ENCODE measurements around the gene PROCA1.
"Not testable (repeated sequence)": the region's sequence is repeated elsewhere in the genome, so short reads cannot be mapped to it uniquely, and the experiment has no call there.

The PROCA1 gene

DNA sequence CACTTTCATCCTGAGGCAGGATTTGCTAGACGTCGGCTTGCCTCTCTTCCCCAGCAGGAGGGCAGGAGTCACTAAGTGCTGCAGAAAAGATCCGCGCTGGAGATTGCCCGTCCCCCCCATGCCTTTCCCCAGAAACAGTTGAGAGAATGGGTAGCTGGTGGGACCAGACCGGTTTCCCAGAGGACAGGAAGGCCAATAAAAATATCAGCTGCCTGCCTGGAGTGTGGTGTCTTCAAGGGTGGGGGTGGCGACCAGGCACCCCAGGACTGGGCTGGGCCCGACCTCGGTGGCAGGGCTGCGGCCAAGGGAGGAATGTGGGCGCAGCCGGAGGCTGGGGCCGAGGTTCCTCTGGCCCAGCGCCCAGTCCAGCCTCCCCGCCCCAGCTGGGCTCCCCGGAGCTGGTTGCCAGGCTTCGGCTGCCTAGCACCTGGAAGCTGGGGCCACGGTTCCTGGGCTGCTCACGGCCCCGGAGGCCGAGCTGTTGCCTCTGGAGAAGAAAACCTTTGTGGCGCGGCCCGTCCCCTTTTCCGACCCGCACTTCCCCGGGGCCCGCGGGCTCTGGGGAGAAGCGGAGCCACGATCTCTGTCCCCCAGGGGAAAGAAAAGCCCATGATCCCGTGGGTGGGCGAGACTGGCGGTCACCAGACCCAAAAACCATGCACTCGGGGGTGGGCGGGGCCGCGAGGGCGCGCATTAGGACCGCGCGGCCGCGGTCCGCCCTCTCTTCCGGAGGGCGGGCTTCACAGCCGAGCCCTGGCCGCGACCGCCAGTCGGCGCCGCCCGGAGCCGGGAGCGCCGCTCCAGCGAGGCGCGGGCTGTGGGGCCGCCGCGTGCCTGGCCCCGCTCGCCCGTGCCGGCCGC is 31.8 kb upstream of the PROCA1 start, which contains the start of gene TRAF4:
TSS of gene TRAF4 (plus strand) at position 769 of the 861 bp plus-strand sequence. CDS start 102 bp downstream, outside the sequence.
- DNase-seq: peak; percentile 56

DNA sequence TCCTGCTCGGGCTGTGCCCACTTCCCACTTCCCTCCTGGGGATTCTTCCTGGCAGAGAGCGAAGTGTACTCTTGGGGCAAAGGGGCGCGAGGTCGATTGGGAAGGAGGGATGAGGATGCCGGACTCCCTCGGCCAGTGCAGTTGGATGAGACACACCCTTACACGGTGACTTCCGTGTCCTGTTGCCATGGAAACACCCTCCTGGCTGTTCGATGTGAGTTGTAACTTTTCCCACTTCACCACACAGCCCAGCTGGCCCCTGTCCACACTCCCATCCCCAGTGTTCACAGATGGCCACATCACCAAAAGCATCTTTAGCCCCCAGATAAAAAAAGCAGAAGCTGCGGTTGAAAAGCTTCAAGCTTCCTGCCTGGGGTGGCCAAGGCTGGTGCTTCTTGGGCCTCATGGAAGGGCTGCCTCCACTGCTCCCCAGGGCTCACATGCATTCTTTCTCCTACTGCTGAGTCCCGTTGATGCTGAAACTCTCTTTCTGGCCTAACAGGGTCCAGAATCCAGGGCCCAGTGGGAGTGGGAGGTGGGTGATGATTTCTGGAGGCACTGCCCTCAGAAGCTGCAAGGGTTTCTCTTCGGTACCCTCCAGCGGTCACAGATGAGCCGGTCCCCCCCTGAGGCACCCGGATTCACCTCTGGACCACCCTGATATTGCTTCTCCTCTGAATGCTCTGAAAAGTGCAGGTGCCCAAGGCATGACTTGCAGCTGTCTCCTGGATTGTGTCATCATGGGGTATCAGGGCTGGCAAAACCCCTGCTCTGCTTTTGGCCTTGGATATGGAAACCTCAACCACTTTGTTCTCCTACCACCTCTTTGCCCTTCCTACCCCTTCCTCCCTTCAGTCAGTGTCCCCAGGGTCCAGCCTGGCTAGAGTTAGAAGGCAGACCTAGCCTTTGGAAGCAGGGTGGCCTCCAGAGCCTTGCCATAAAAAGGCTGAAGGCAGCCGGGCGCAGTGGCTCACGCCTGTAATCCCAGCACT is 30.0 kb upstream of the PROCA1 start:
- DNase-seq: no peak

DNA sequence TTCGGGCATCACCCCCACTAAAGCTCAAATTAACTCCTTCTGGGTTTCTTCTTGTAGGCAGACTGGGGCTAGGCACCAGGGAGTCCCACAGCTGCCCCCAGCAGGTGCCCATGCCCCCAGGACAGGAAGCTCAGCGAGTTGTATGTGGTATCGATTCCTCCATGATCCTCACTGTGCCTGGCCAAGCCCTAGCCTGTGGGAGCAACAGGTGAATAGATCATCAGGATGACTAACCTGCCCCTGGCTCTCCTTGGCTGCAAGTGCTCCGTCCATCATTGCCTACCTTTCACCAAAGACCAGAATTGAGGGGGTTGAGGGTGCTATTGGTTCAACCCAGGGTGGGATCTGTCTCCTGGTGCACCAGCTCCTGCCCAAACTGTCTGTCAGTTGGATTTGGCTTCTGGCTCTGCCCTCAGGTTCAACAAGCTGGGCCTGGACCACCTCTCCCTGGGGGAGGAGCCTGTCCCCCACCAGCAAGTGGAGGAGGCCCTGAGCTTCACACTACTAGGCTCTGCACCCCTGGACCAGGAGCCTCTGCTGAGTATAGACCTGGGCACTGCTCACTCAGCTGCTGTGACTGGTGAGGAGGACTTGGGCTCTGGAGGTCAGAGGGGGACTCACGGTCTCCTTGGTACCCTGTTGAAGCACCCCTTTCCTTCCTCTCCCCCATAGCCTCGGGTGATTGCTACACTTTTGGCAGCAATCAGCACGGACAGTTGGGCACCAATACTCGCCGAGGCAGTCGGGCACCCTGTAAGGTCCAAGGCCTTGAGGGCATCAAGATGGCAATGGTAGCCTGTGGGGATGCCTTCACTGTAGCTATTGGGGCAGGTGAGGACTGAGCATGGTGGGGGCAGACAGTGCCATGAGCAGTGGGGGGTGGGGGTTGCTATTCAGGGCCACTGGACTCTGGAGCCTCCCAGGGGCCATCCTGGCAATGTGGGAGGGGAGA is 29.0 kb upstream of the PROCA1 start:
- DNase-seq: no peak

DNA sequence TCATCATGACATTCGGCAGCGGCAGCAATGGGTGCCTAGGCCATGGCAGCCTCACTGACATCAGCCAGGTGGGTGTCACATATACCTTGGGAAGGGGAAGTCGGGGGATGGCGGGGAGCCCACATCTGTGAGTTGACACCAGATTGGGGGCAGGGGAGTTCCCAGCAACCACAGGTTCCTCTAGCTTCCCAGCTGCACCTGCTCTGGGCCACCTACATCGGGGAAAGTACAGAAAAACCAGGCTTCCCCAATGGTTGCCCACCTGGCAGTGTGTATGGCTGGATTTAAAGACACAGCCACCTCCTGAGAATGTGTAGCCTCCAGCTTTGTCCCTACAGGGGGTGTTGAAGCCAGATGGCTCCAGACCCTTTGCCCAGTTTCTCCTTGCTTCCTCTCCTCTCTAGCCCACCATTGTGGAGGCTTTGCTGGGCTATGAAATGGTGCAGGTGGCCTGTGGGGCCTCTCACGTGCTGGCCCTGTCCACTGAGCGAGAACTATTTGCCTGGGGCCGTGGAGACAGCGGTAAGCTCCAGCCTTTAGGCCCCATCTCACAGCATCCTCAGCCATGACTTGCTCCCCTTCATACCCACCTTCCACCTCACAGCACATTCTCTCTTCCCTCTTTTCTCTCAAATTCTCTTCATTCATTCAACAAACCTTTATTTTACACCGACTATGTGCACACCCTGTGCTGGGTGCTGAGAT is 27.1 kb upstream of the PROCA1 start:
- DNase-seq: peak; percentile 68

DNA sequence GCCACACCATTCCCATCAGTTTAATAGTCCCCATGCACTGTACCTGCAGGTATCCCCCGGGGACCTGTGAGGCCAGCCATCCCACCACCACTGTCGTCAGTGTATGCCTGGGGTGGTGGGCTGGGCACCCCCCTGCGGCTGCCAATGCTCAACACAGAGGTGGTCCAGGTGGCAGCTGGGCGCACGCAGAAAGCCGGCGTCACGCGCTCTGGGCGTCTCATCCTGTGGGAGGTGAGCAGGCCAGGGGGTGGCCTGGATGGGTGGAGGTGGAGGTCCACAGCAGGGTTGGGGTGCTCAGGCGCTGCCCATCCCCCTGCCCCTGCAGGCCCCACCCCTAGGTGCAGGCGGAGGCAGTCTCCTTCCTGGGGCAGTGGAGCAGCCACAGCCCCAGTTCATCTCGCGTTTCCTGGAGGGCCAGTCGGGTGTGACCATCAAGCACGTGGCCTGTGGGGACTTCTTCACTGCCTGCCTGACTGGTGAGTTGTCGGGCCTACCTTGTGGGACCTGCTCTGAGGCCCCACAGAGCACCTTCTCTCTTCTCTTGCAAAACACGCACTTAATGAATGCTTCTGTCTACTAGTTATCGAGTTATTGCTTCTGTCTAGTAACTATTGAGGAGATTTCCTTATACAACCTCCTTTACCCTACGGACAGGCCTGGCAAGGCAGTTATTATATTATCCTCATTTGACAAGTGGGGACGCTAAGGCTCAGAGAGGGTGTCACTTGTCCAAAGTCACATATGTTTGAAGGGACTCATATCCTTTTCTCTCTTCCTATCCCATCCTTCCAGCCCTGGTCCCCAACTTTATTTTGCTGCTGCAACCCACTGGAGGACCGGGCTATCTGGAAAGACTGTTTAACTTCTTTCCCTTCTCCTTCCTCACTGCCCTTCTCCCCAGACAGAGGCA is 26.3 kb upstream of the PROCA1 start:
- no peak for DNase-seq

DNA sequence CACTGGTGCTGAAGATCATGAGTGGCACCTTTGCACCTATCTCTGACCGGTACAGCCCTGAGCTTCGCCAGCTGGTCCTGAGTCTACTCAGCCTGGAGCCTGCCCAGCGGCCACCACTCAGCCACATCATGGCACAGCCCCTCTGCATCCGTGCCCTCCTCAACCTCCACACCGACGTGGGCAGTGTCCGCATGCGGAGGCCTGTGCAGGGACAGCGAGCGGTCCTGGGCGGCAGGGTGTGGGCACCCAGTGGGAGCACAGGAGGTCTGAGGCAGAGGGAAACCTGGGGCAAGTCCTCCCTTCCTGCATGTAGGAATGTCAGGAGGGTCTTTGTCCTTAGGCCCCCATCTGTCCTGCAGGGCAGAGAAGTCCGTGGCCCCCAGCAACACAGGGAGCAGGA is 25.6 kb upstream of the PROCA1 start:
- DNase-seq: no peak

DNA sequence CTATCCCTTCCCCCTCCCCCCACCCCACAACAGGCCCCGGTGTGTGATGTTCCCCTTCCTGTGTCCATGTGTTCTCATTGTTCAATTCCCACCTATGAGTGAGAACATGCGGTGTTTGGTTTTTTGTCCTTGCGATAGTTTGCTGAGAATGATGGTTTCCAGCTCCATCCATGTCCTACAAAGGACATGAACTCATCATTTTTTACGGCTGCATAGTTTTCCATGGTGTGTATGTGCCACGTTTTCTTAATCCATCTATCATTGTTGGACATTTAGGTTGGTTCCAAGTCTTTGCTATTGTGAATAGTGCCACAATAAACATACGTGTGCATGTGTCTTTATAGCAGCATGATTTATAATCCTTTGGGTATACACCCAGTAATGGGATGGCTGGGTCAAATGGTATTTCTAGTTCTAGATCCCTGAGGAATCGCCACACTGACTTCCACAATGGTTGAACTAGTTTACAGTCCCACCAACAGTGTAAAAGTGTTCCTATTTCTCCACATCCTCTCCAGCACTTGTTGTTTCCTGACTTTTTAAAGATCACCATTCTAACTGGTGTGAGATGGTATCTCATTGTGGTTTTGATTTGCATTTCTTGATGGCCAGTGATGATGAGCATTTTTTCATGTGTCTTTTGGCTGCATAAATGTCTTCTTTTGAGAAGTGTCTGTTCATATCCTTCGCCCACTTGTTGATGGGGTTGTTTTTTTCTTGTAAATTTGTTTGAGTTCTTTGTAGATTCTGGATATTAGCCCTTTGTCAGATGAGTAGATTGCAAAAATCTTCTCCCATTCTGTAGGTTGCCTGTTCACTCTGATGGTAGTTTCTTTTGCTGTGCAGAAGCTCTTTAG is 24.5 kb upstream of the PROCA1 start:
- not testable (repeated sequence) for DNase-seq

DNA sequence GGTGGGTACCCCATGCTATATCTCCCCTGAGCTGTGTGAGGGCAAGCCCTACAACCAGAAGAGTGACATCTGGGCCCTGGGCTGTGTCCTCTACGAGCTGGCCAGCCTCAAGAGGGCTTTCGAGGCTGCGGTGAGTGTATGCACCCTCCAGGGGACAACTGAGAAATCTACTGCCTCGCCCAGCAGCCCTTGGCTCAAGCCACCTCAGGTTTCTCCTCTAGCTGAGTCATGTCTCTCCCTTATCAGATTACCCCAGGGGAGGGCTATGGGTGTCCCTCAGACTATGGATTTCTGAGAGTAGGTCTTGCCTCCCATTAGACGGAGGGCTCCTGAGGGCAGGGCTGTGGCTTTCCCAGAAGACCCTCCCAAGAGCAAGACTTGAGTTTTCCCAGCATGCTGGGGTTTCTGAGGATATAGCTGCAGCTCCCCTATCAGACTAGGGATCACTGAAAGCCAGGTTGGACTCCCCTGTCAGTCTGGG is 23.6 kb upstream of the PROCA1 start:
- no peak for DNase-seq

DNA sequence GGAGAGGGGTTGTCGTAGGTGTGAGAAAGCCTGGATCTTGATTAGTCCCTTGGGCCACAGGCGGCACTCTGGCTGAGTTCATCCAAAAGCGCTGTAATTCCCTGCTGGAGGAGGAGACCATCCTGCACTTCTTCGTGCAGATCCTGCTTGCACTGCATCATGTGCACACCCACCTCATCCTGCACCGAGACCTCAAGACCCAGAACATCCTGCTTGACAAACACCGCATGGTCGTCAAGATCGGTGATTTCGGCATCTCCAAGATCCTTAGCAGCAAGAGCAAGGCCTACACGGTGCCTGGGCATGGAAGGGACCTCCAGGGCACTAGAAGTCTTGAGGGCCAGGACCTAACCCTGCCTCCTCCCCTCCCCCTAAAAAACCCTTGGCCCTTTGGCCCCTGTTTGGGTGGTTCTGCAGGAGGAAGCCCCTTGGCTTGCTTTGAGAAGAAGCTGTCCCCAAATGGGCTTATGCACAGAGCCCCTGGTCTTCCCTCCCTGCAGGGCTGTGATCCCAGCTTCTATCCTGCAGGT is 23.1 kb upstream of the PROCA1 start:
- no peak for DNase-seq

DNA sequence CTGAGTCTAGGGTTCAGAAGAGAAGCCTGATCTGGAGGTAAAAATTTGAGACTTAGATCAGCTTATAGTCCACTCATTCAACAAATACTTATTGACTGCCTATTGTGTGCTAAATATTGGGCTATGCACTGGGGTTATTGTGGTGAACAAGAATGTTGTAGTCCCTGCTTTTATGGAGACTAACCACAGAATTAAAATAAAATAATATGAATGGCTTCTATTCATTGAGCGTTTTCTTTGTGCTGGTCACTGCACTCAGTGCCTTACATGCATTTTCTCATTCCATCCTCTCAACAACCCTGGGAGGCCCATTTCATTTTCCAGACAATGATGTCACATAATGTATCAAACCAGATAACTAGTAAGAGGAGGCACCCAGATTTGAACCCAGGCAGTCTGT is 21.7 kb upstream of the PROCA1 start:
- no peak for DNase-seq

DNA sequence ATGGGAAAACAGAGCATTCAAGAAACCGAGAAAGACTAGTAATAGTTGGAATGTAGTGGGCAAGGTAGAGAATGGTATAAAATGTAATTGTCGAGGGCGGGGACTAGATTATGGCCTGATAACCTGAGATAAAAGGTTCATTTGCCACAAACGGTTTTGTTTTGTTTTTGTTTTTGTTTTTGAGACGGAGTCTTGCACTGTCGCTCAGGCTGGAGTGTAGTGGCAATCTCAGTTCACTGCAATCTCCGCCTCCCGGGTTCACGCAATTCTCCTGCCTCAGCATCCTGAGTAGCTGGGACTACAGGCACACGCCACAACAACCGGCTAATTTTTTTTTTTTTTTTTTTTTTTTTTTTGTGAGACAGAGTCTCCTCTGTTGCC is 18.3 kb upstream of the PROCA1 start:
- DNase-seq: no peak

DNA sequence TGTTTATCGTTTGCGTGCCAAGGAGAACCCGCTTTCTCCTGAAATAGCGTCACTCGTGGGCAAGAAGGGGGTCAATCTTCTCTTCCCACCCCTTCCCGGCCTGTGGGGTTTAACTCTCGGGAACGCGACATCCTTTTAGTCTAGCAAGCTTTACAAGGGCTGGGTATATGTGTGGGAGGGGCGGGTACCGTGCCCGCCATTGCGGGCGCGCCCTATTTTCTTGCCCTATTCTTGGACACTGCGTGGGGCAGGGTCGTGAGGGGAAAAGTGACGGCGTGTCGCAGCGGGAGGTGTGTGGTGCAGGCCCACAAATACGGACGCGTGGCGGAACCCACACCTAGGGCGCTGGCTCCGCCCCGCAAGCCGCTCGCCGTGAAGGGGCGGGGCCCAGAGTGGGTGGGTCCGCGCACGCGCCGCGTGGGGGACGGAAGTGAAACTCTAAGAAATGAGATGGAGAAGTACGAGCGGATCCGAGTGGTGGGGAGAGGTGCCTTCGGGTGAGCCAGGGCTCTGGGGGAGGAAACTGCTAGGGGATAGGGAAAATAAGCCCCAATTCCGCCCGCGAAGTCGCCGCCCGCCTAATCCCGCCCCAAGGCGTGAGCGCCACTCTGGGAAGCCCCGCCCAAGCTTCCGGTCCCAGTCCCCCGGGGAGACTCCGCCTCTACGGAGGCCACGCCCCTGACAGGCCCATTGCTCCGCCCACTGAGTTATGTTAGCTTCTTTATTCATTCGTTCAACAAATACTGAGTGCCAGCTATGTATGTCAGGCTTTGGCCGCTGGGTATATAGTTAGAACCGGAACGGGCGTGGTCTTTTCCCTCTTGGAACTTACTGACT is 16.9 kb upstream of the PROCA1 start, which contains the start of gene NEK8:
TSS of gene NEK8 (plus strand) at position 425 of the 837 bp plus-strand sequence. CDS start at position 451, 26 bp downstream.
- DNase-seq: peak; percentile 94

DNA sequence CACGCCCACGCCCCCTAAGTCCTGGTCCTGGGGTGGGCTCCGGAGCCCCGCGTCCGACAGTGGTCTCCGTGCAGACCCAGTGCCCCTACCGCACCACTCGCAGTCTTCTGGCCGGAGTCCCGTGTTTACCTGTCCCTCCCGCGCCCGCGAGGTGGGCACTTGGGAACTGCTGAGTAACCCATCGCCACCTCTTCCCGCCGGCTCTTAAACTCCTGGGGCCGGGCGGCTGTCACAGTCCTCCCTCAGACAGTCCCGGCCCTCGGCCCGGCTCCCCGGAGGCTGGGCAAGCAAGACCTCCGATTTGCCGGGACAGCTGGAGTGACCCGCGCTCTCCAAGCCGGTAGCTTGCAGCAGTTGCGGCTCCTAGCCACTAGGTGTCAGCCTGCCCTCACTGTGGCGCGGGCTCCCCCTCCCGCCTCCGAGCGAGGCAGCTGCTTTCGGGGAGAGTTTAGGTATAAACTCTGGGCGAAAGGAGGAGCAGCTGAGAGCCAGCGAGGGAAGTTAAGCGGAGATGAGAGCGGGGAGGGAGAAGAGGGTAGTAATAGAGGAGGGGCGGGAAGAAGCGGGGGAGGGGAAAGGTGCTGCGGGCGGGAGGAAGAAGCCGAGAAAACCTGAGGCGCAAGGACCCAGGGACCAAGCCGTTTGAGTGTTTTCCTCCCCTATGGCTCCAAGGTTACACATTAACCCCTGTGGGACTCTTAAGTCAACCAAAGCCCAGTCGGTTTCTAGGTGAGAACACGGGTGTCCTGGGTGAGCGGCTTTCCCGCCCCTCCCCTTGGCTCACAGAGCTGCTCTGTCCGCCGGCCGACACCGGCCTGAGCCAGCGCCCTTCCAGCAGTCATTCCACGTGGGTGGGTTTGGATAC is 15.2 kb upstream of the PROCA1 start:
- DNase-seq: peak; percentile 88

DNA sequence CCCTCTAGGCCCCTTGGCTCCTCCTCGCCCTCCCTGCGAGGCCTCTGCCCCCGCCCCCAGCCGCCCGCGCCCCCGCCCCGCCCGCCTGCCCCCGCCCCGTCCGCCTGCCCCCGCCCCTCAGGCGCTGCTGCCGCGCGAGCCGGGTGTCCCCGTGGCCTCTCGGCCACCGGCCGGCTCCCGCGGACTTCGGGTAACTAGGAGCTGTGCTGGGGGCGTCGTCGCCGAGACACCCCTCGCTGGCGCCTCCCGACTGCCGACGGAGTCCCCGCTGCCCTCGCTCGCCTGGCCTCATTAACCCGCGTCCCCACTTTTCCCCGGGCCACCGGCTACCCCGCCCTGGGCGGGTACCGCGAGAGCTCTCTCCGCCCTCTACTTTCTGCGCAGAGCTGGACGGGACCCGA is 14.5 kb upstream of the PROCA1 start, which contains the start of gene TLCD1:
TSS of gene TLCD1 (minus strand) at position 8 of the 401 bp plus-strand sequence. CDS start 136 bp downstream, outside the sequence.
- peak; percentile 53 for DNase-seq

DNA sequence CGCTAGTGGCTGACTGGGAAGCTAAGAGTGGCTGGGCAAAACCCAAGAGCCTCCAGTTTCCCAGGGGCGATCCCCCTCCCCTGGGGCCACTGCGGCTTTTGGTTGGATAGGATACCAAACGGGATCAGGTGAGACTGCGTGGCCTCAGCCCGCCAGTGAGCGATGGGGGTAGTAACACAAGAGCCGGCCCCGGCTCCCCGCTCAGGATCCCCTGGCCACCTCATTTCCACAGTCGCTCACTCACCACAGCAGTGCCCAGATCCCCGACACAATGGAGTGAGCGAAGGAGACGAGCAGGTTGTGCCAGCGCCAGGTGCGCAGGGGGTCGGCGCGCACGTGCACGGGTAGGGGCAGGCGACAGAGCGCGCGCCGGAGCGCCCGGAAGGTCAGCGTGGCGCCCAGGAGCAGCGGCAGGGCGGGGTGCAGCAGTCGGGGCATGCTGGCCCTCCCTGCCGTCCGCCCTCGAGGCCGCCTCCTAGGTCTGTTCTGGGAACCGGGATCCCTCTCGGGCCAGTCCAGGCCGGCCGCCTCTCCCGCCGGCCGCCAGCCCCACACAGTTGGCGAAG is 14.1 kb upstream of the PROCA1 start:
- no peak for DNase-seq

DNA sequence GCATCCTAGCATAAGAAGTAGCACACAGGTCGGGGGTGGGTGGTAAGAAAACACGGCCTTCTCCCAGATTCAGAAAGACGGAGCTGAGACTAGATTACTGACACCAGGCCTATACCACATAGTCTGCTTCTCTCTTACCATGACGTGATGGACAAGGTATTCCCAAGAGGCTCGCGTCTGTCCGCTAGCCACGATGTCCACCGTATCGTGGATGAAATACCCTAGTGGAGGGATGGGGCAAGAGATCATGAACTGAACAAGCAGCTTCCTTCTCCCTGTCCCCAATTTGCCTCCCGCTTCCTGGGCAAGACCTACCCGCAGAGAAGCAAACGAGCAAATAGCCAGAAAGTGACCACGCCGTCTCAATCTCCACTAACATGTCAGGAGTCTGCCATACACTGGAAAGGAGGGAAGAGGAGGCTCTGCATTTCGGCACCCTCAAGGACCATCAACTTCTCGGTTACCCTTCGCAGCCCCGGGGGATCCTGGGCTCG is 13.5 kb upstream of the PROCA1 start:
- DNase-seq: no peak
